ENCODE data around the gene PPP3CA. TPM values are rescaled to one million over a fixed set of nuclear protein-coding genes. Genes with fewer than 3 reads are reported as not detected.
"Not testable (repeated sequence)": the region's sequence is repeated elsewhere in the genome, so short reads cannot be mapped to it uniquely, and the experiment has no call there.

PPP3CA gene
- total RNA-seq, 2 donors from 2014 or later = 14.6 to 20.5 TPM

- H3K27me3 Mint-ChIP-seq = no peaks in the 10 kb centered on the region
- H3K4me1 Mint-ChIP-seq = peaks cover 5% of the 10 kb centered on the region
- H3K9me3 Mint-ChIP-seq = no peaks in the 10 kb centered on the region
- peaks cover 8% of the 10 kb centered on the region for H3K36me3 Mint-ChIP-seq (ENCODE audit: low read depth)
- no peak for ATAC-seq (replicated peaks)
- no peak overlapping the region for H3K27ac Mint-ChIP-seq
- no peak overlapping the region for H3K4me3 Mint-ChIP-seq
These were observed 162.7 kb downstream of the PPP3CA start for GRCh38 chr4:101184668-101185067.

- no peaks in the 10 kb centered on the region for H3K27me3 Mint-ChIP-seq
- peaks cover 8% of the 10 kb centered on the region for H3K36me3 Mint-ChIP-seq (ENCODE audit: low read depth)
- H3K9me3 Mint-ChIP-seq = no peaks in the 10 kb centered on the region
- H3K4me1 Mint-ChIP-seq = peaks cover 4% of the 10 kb centered on the region
- no peak overlapping the region for H3K4me3 Mint-ChIP-seq
- ATAC-seq (replicated peaks) = no peak
- no peak overlapping the region for H3K27ac Mint-ChIP-seq
These were observed 163.5 kb downstream of the PPP3CA start for GRCh38 chr4:101183666-101184373.

- Mint-ChIP-seq H3K36me3 (ENCODE audit: low read depth) (peaks cover 8% of the 10 kb centered on the region), H3K27ac (no peak overlapping the region), H3K27me3 (no peaks in the 10 kb centered on the region), H3K9me3 (no peaks in the 10 kb centered on the region), H3K4me1 (peaks cover 9% of the 10 kb centered on the region), H3K4me3 (no peak overlapping the region)
- no peak for ATAC-seq (replicated peaks)
These were observed 164.1 kb downstream of the PPP3CA start for GRCh38 chr4:101183221-101183620.

GRCh38 chr4:101182688-101183087, 164.6 kb downstream of the PPP3CA start:
- H3K4me3 Mint-ChIP-seq; ATAC-seq (replicated peaks); H3K9me3 Mint-ChIP-seq; H3K4me1 Mint-ChIP-seq; H3K27me3 Mint-ChIP-seq; H3K36me3 Mint-ChIP-seq (ENCODE audit: low read depth); H3K27ac Mint-ChIP-seq: not testable (repeated sequence)

- H3K4me1 Mint-ChIP-seq = peaks cover 25% of the 10 kb centered on the region
These were observed 168.6 kb downstream of the PPP3CA start for GRCh38 chr4:101178731-101179130.

GRCh38 chr4:101177154-101177553, 170.2 kb downstream of the PPP3CA start:
- peak; percentile 85 for ATAC-seq (replicated peaks)
- Mint-ChIP-seq H3K27ac (peak overlapping the region; percentile 68), H3K4me3 (no peak overlapping the region), H3K9me3 (no peaks in the 10 kb centered on the region), H3K4me1 (peaks cover 31% of the 10 kb centered on the region), H3K36me3 (ENCODE audit: low read depth) (peaks cover 3% of the 10 kb centered on the region), H3K27me3 (no peaks in the 10 kb centered on the region)

More at GRCh38 chr4:101178731-101179130, 168.6 kb downstream of the PPP3CA start:
- no peaks in the 10 kb centered on the region for H3K9me3 Mint-ChIP-seq
- no peaks in the 10 kb centered on the region for H3K27me3 Mint-ChIP-seq
- ATAC-seq (replicated peaks) = no peak
- no peak overlapping the region for H3K27ac Mint-ChIP-seq
- H3K36me3 Mint-ChIP-seq (ENCODE audit: low read depth) = peaks cover 8% of the 10 kb centered on the region
- H3K4me3 Mint-ChIP-seq = no peak overlapping the region

GRCh38 chr4:101175896-101176676, 171.2 kb downstream of the PPP3CA start:
- no peaks in the 10 kb centered on the region for H3K36me3 Mint-ChIP-seq (ENCODE audit: low read depth)
- H3K27ac Mint-ChIP-seq = peak overlapping the region; percentile 54
- no peak for ATAC-seq (replicated peaks)
- H3K4me1 Mint-ChIP-seq = peaks cover 37% of the 10 kb centered on the region
- no peaks in the 10 kb centered on the region for H3K9me3 Mint-ChIP-seq
- no peaks in the 10 kb centered on the region for H3K27me3 Mint-ChIP-seq
- H3K4me3 Mint-ChIP-seq = no peak overlapping the region

GRCh38 chr4:101174679-101175345, 172.5 kb downstream of the PPP3CA start:
- peak overlapping the region; percentile 5 for H3K4me3 Mint-ChIP-seq
- H3K9me3 Mint-ChIP-seq = no peaks in the 10 kb centered on the region
- H3K27ac Mint-ChIP-seq = peak overlapping the region; percentile 57
- peaks cover 37% of the 10 kb centered on the region for H3K4me1 Mint-ChIP-seq
- ATAC-seq (replicated peaks) = no peak
- H3K27me3 Mint-ChIP-seq = no peaks in the 10 kb centered on the region
- no peaks in the 10 kb centered on the region for H3K36me3 Mint-ChIP-seq (ENCODE audit: low read depth)

- Mint-ChIP-seq H3K9me3 (no peaks in the 10 kb centered on the region), H3K4me1 (peaks cover 28% of the 10 kb centered on the region), H3K4me3 (no peak overlapping the region), H3K27me3 (no peaks in the 10 kb centered on the region), H3K36me3 (ENCODE audit: low read depth) (no peaks in the 10 kb centered on the region), H3K27ac (no peak overlapping the region)
- no peak for ATAC-seq (replicated peaks)
These were observed 175.0 kb downstream of the PPP3CA start for GRCh38 chr4:101172369-101172768.

GRCh38 chr4:101171747-101172146, 175.6 kb downstream of the PPP3CA start:
- H3K4me1 Mint-ChIP-seq = peaks cover 28% of the 10 kb centered on the region
- H3K27ac Mint-ChIP-seq = no peak overlapping the region
- no peaks in the 10 kb centered on the region for H3K9me3 Mint-ChIP-seq
- H3K4me3 Mint-ChIP-seq = no peak overlapping the region
- H3K36me3 Mint-ChIP-seq (ENCODE audit: low read depth) = no peaks in the 10 kb centered on the region
- ATAC-seq (replicated peaks) = peak; percentile 14
- H3K27me3 Mint-ChIP-seq = no peaks in the 10 kb centered on the region

GRCh38 chr4:101169044-101170014, 178.0 kb downstream of the PPP3CA start:
- peak; percentile 98 for ATAC-seq (replicated peaks)
- H3K27me3 Mint-ChIP-seq = no peaks in the 10 kb centered on the region
- no peaks in the 10 kb centered on the region for H3K9me3 Mint-ChIP-seq
- peaks cover 12% of the 10 kb centered on the region for H3K4me1 Mint-ChIP-seq
- H3K27ac Mint-ChIP-seq = no peak overlapping the region
- no peaks in the 10 kb centered on the region for H3K36me3 Mint-ChIP-seq (ENCODE audit: low read depth)
- no peak overlapping the region for H3K4me3 Mint-ChIP-seq

- no peaks in the 10 kb centered on the region for H3K27me3 Mint-ChIP-seq
- H3K4me3 Mint-ChIP-seq = no peak overlapping the region
- no peaks in the 10 kb centered on the region for H3K4me1 Mint-ChIP-seq
- H3K36me3 Mint-ChIP-seq (ENCODE audit: low read depth) = no peaks in the 10 kb centered on the region
- no peak overlapping the region for H3K27ac Mint-ChIP-seq
- ATAC-seq (replicated peaks) = no peak
- H3K9me3 Mint-ChIP-seq = no peaks in the 10 kb centered on the region
These were observed 183.4 kb downstream of the PPP3CA start for GRCh38 chr4:101163936-101164335.

GRCh38 chr4:101162990-101163380, 184.3 kb downstream of the PPP3CA start:
- H3K9me3 Mint-ChIP-seq = no peaks in the 10 kb centered on the region
- no peak overlapping the region for H3K27ac Mint-ChIP-seq
- no peaks in the 10 kb centered on the region for H3K36me3 Mint-ChIP-seq (ENCODE audit: low read depth)
- ATAC-seq (replicated peaks) = no peak
- no peak overlapping the region for H3K4me3 Mint-ChIP-seq
- H3K4me1 Mint-ChIP-seq = peaks cover 3% of the 10 kb centered on the region
- H3K27me3 Mint-ChIP-seq = no peaks in the 10 kb centered on the region
